Anterior cingulate cortex (tissue), 58 donors: Measurements from ENCODE around the gene APOBEC3C.
A peak's percentile ranks its signal among the peaks of the same experiment; 100 is the strongest.
"Not testable (repeated sequence)": the region's sequence is repeated elsewhere in the genome, so short reads cannot be mapped to it uniquely, and the experiment has no call there.

Experiments used
- DNase-seq, 58 donors: peaks; one replicate each; lab custom pipeline; 2025; lab: John Stamatoyannopoulos, UW

Gene APOBEC3C

GRCh38 chr22:39020021-39020651, 6.1 kb downstream of the APOBEC3C start:
- not testable (repeated sequence) for DNase-seq

GRCh38 chr22:39021552-39022250, 7.6 kb downstream of the APOBEC3C start:
- no peak for DNase-seq

- DNase-seq = no peak
These were observed 10.7 kb downstream of the APOBEC3C start for GRCh38 chr22:39024519-39025308.

- DNase-seq = no peak
These were observed 12.6 kb downstream of the APOBEC3C start for GRCh38 chr22:39026509-39027150.

GRCh38 chr22:39027717-39028116, 13.7 kb downstream of the APOBEC3C start:
- no peak for DNase-seq

- DNase-seq = no peak
These were observed 14.2 kb downstream of the APOBEC3C start for GRCh38 chr22:39028281-39028680.

GRCh38 chr22:39029227-39029626, 15.2 kb downstream of the APOBEC3C start:
- DNase-seq = no peak

- no peak for DNase-seq
These were observed 16.6 kb downstream of the APOBEC3C start for GRCh38 chr22:39030705-39031104.

- DNase-seq = not testable (repeated sequence)
These were observed 17.6 kb downstream of the APOBEC3C start for GRCh38 chr22:39031434-39032295.

- DNase-seq = not testable (repeated sequence)
These were observed 23.0 kb downstream of the APOBEC3C start for GRCh38 chr22:39037071-39037470.

- no peak for DNase-seq
These were observed 25.5 kb downstream of the APOBEC3C start for GRCh38 chr22:39039306-39040126.

- DNase-seq = not testable (repeated sequence)
These were observed 26.1 kb downstream of the APOBEC3C start for GRCh38 chr22:39040155-39040537.

GRCh38 chr22:39040538-39041296, 26.7 kb downstream of the APOBEC3C start, which contains the start of gene APOBEC3F:
APOBEC3F (plus strand) TSS chr22:39040864; CDS start chr22:39040961, 97 bp downstream.
- peak in 4 of 58 donors; percentile 9 to 16 (median 13) for DNase-seq

- no peak for DNase-seq
These were observed 27.9 kb downstream of the APOBEC3C start for GRCh38 chr22:39041908-39042307.

GRCh38 chr22:39043063-39043462, 29.0 kb downstream of the APOBEC3C start:
- not testable (repeated sequence) for DNase-seq

GRCh38 chr22:39045136-39045535, 31.1 kb downstream of the APOBEC3C start:
- DNase-seq = not testable (repeated sequence)

GRCh38 chr22:39049486-39049885, 35.4 kb downstream of the APOBEC3C start:
- not testable (repeated sequence) for DNase-seq
